Right renal cortex interstitium (tissue), 3 donors: ENCODE results near the gene RETREG2. TPM values are rescaled to one million over a fixed set of nuclear protein-coding genes. Genes with fewer than 3 reads are reported as not detected.
A peak's percentile ranks its signal among the peaks of the same experiment; 100 is the strongest.
"Not testable (repeated sequence)": the region's sequence is repeated elsewhere in the genome, so short reads cannot be mapped to it uniquely, and the experiment has no call there.

ENCODE experiments used
- DNase-seq, 3 donors: peaks; one replicate each; pipeline ENCODE4 v3.0.0-alpha.2; 2013; ENCODE audit warnings: low read depth in 3 of 3, low spot score in 2 of 3
- polyA plus RNA-seq, 3 donors: library from polyadenylated mRNA; unstranded; fragments of 120-200 nt; gene quantifications; one replicate each; pipeline ENCODE4 v1.2.1, GENCODE V29; 2013; ENCODE audit not compliant: insufficient read length in 3 of 3

The RETREG2 gene
- polyA plus RNA-seq, 3 donors = 108 to 127 (median 108) TPM

DNA sequence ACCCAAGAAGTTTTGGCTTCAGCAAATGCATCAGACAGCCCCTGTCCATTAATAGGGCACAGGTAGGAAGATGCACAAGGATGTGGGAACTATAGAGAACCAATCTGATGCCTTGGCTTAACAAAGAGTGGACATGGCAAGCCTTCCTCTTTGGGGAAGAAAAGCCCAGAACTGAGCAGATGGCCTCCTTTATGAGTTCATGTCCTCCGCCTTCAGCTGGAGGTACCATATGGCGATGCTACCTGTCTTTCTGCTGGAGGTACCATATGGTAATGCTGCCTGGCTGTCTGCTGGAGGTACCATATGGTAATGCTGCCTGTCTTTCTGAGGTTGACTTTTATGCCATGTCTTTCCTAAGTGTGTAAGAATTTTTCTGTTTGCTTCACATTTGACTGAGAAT is 6.0 kb downstream of the RETREG2 start:
- no peak for DNase-seq

DNA sequence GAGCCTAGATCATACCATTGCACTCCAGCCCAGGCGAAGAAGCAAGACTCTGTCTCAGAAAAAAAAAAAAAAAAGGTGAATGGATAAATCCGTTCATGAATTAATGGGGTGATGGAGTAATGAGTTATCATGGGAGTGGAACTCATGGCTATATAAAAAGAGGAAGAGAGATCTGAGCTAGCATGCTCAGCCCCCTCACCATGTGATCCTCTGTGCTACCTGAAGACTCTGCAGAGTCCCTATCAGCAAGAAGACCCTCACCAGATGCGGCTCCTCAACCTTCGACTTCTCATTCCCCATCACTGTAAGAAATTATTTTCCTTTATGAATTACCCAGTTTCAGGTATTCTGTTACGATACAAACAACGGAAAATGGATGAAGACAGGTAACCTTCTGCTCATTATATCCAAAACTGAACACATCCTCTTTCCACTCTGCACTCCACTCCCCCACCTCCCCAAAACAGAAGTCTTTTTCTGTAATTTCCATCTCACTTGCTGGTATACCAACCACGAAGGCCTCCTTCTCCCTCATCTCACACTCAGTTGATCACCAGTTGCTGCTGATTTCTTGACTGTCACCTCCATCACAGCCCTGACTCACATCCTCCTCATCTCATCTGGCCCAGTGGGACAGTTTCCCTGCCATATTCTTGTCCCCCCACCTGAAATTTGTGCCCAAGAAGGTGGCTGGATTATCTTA is 8.8 kb downstream of the RETREG2 start:
- DNase-seq = no peak

DNA sequence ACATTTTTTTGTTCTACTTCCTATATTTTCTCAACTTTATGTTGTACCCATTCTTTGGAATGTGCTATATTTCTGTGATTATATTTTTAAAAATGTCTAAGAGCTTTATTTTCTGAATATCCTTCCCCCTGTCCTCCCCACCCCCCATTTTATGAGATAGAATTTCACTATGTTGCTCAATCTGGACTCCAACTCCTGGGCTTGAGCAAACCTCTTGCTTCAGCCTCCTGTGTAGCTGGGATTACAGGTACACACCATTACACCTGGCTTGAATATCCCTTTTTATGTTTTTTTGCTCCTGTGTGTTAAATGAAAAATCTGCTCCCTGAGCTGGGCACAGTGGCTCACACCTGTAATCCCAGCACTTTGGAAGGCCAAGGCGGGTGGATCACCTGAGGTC is 19.3 kb downstream of the RETREG2 start:
- DNase-seq = no peak

DNA sequence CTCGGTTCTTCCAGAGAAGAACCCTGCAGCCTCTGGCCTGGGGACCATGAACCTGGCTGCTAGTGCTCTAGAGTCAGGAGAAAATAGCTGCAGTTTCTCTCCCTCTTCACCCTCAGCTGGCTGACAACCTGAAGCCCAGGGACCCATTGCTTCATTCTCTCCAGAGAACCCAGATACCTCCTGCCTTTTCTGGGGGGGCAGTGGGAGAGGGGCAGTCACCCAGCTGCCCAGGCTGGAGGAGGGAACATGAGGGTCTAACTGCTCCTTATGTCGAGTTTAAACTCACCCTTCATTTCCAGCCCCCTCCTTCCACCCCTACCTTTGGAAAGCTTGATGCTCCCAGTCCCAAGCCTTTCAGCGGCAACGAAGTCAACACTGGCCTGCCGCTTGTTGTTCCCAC is 20.9 kb downstream of the RETREG2 start:
- DNase-seq = no peak

DNA sequence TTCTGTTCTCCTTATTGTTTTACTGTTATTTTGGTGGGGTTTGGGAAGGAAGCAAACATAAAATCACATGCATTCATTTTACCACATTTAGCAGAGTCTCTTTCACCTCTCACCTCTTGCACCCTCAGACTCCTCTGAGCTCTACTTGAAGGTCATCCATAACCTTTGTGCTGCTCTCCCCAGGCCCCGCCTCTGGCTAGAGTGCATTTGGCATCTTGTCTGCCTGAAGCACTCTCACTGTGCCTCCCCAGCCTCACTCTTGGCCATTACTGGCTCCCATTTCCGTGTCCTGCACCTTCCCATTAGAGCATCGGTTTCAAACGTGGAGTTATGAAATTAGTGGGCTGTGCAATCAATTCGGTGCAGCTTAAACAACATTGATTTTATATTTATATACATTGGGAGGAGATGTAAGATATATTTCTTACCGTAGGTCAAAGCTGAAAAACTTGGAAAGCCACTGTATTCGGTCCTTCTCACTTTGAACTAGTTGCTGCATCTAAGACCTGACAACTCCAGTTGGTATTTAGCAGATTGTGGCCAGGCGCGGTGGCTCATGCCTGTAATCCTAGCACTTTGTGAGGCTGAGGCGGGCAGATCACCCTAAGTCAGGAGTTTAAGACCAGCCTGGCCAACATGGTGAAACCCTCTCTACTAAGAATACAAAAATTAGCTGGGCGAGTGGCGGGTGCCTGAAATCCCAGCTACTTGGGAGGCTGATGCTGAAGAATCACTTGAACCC is 21.6 kb downstream of the RETREG2 start:
- no peak for DNase-seq

DNA sequence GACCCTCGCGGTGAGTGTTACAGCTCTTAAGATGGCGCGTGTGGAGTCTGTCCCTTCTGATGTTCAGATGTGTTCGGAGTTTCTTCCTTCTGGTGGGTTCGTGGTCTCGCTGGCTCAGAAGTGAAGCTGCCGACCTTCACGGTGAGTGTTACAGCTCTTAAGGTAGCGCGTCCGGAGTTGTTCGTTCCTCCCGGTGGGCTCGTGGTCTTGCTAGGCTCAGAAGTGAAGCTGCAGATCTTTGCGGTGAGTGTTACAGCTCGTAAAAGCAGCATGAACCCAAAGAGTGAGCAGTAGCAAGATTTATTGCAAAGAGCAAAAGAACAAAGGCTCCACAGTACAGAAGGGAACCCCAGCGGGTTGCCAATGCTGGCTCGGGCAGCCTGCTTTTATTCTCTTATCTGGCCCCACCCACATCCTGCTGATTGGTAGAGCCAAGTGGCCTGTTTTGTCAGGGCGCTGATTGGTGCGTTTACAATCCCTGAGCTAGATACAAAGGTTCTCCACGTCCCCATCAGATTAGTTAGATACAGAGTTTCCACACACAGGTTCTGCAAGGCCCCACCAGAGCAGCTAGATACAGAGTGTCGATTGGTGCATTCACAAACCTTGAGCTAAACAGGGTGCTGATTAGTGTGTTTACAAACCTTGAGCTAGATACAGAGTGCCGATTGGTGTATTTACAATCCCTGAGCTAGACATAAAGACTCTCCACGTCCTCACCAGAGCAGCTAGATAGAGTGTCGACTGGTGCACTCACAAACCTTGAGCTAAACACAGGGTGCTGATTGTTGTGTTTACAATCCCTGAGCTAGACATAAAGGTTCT is 22.6 kb downstream of the RETREG2 start:
- not testable (repeated sequence) for DNase-seq

DNA sequence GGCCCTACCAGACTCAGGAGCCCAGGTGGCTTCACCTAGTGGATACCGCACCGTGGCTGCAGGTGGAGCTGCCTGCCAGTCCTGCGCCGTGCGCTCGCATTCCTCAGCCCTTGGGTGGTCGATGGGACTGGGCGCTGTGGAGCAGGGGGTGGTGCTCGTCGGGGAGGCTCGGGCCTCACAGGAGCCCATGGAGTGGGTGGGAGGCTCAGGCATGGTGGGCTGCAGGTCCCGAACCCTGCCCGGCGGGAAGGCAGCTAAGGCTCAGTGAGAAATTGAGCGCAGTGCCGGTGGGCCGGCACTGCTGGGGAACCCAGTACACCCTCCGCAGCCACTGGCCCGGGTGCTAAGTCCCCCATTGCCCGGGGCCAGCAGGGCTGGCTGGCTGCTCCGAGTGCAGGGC is 23.3 kb downstream of the RETREG2 start:
- not testable (repeated sequence) for DNase-seq

DNA sequence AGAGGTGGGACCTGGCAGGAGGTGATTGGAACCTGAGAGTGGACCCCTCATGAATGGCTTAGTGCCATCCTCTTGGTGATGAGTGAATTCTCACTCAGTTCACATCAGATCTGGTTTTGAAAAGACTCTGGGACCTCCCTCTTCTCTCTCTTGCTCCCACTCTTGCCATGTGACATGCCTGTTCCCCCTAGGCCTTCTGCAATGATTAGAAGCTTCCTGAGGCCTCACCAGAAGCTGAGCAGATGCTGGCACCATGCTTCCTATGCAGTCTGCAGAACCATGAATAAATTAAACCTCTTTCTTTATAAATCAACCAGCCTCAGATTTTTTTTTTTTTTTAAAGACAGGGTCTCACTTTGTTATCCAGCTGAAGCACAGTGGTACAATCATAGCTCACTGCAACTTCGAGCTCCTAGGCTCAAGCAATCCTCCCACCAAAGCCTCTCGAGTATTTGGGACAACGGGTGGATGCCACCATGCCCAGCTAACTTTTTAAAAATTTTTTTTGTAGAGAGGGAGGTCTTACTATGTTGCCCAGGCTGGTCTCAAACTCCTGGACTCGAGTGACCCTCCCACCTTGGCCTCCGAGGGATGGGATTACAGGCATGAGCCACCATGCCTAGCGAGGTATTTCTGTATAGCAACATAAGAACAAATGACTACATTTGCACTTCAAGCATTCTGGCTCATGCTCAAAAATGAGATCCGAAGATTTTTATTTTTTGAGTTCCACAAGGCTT is 26.5 kb downstream of the RETREG2 start:
- no peak for DNase-seq

DNA sequence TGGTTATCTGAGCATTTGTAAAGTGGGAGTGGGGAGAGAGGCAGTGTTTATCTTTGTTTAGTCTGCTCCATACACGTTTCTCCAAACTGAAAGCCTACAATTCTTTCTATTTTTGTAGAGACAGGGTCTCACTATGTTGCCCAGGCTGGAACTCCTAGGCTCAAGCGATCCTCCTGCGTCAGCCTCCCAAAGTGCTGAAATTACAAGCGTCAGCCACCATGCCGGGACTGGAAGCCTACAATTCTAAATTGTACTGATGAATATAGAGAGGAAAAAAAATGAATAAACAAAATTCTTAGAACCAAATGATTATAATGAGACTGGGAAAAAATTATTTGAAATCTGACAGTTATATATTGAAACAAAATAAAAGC is 27.1 kb downstream of the RETREG2 start:
- DNase-seq = no peak

DNA sequence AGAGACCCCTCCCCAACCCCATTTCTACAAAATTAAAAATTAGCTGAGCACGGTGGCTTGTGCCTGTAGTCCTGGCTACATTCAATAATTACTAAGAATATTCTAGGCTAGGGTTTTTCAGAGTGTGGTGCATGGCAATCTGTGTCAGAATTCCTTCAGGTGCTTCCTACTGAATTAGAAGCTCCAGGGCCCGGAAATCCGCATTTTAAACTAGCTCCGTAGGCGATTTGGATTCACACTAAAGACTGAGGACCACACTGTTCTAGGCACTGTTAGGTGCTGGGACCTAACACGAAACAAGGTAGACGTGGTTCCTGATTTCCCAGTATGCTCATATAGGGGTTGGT is 27.9 kb downstream of the RETREG2 start:
- DNase-seq = no peak

DNA sequence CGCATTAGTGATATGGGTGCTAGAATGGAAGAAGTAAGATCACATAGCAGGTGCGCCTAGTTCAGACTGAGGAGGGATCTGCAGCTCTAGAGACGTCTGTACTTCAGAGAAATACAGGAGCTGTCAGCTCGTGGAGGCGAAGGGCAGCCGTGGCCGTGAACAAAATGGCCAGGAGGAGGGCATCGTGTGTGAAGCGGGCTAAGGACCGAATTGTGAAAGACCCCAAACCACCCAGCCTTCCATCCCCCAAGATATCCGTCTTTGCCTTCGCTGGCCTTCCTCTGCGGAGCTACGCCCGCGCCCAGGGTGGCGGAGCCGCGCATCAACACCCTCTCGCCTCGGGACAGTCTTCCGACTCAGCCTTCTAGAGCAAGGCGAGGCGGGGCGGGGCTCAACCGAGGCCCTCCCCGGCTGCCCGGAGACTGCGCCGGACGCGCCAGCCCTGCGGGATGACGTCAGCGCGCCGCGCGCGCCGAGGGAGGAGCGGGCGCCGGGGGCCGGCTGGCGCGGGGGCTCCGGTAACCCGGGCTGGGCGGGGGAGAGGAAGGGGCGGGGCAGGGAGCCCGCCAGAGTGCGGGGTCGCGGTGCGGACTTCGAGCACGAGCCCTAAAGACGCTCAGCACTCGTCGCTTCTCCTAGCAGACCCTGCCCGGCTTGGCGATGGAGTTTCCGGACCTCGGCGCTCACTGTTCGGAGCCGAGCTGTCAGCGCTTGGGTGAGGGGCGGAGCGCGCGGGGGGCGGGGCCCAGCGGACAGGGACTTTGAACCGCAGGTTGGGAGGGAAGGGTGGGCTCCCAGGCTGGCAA is 28.5 kb downstream of the RETREG2 start, which contains the start of gene ZFAND2B:
TSS of gene ZFAND2B (plus strand) at position 455 of the 806 bp plus-strand sequence. CDS start at position 661, 206 bp downstream.
- DNase-seq = peak; percentile 82 to 93 (median 90)

DNA sequence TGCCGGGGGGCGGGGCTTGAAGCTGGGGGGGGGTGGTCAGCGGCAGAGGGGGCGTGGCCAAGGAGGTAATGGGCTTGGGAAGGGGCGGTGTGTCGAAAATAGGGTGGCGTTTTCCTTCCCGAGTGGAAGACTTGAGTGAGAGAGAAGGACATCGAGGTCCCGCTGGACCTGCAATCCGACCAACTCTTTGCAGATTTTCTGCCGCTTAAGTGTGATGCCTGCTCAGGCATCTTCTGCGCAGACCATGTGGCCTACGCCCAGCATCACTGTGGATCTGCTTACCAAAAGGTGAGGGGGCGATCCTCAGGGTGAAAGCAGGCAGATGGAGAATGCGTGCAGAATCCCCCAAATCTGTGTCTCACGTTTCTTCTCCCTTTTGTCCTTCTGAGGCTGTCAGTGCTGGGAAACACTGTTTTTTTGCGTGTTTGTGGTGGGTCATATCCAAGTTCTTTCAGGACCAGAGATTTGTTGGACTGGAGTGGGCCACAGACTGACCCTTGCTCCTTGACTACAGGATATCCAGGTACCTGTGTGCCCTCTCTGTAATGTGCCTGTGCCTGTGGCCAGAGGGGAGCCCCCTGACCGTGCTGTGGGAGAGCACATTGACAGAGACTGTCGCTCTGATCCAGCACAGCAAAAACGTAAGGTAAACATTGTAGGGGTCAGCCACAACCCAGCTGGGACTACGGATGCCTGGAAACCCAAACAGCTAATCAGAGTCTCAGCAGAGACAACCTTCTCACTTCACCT is 29.2 kb downstream of the RETREG2 start:
- no peak for DNase-seq

DNA sequence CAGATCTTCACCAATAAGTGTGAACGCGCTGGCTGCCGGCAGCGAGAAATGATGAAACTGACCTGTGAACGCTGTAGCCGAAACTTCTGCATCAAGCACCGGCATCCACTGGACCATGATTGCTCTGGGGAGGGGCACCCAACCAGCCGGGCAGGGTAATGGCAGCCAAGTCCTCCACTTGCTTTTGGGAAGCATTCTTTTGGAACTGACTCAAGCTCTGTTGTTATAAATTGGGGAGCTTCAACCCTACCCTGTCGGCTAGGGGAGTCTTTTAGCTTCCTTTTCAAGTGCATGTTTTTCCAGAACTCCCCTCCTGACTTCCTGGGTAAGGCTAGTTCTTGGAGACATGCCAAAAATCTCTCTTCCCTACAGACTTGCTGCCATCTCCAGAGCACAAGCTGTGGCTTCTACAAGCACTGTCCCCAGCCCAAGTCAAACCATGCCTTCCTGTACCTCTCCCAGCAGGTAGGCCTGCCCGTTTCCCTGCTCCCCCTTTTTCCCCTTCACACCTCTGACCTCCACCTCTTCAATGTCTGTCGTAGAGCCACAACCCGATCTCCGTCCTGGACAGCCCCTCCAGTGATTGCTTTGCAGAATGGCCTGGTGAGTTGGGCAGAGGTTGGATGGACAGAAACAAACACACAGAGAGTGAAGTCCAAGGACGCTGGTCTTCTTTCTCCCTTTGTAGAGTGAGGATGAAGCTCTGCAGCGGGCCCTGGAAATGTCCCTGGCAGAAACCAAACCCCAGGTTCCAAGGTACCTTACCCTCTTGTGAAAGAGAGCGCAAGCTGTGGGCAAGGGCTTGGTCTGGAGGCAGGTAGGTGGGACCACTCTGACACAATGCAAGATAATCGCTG is 30.0 kb downstream of the RETREG2 start:
- no peak for DNase-seq

DNA sequence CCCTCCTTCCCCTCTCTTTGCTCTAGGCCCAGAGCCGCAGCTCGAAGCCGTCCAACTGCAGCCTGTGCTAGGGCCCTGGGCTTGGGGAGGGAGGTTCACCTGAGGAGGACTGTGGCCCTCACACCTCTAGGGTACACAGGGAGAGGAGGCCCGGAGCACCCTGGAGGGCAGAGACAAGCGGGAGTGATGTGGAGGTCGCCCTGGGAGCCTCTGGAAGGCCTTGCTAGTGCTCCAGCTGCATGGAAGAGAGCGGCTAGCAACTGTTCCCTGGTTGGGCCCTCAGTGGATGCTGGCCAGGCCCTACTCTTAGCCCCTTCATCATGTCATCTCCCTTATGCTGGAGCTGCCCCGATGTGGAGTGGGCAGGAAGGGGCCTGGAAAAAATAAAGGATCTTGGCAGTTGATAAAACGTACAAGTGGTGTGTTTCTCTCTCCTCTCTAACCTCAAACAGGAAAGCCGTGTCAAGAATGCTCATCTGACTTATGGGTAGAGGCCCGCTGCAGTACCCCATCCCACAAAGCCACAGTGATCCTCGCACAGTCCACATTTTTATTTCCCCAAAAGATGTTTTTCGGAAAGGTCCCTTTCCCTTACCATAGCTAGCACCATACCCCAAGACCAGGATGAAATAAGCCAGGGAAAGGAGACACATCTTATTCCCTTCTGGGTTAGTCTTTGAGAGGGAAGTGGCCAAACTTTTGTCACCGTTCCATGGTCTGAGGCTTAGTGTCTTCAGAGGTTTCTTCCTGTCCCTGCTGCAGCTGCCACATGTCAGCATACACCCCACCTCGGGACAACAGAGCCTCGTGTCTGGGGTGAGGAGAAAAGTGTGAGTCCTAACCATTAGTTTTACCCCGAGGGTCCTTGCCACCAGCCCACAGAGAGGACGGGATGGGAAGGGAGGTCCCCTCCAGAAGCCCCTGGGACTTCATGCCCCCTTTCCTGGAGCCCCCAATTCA is 31.4 kb downstream of the RETREG2 start:
- DNase-seq = no peak

DNA sequence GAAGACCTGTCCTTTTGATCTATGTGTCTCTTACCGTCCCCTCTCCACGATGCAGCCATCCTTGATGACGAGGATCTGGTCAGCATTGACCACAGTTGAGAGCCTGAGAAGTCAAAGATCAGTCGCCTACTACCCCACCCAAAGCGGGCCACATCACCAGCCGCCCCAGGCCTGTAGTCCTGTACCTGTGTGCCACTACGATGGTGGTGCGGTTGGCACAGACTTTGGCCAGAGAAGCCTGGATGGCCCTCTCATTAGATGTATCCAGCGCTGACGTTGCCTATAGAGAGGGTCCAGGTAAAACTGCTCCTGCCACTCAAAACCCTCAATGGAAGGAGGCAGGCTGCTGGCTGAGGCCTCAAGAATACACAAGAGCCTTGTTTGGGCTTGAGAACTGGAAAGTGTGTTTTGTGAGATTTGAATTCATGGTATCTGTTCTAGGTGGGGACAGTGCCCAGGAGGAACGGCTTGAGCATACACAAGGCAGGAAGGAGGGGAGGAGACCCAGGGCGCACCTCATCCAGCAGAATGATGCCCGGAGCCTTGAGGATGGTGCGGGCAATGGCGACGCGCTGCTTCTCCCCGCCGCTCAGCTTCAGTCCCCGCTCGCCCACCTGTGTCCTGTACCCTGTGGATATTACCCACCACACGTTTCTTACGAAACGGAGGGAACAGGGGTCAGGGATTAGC is 32.3 kb downstream of the RETREG2 start:
- DNase-seq = no peak

DNA sequence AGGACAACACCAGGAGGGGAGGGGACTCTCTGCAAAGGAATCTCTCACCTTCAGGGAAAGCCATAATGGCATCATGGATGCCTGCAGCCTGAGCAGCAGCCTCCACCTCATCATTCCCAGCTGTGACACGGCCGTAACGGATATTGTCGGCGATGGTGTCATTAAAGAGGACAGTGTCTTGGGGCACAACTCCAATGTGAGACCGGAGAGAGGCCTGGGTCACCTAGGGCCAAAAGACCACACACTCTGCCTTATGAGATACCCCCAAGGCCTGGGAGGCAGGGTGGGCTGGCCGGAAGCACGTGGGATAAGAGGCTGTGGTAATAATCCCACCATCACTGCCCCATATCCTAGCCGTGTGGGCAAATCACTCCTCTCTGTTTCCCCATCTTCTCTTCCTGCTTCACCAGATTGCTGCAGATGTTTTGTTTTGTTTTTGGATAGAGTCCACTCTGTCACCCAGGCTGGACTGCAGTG is 32.8 kb downstream of the RETREG2 start:
- no peak for DNase-seq
